Thyroid gland (tissue), 4 donors: Measurements from ENCODE around the gene CENPV. TPM values are rescaled to one million over a fixed set of nuclear protein-coding genes. Genes with fewer than 3 reads are reported as not detected.

Source experiments
- DNase-seq, 2 donors: peaks; one replicate each; pipeline ENCODE4 v3.0.0-alpha.2; 2019
- H3K27ac ChIP-seq, 3 donors: fragments of 200-600 bp; sonication (generic); 1 replicate in 2 of 3; 2 replicates in 1 of 3; pipeline ENCODE4 v1.5.1; 2016 to 2019; ENCODE audit warnings: mild to moderate bottlenecking in 1 of 3, moderate library complexity in 1 of 3
- H3K27me3 ChIP-seq: fragments of 200-600 bp; sonication (generic); one replicate; pipeline ENCODE4 v1.5.1; 2019
- H3K36me3 ChIP-seq, 2 donors: fragments of 200-600 bp; sonication (generic); one replicate each; pipeline ENCODE4 v1.5.1; 2016 to 2019
- H3K4me1 ChIP-seq, 2 donors: fragments of 200-600 bp; sonication (generic); one replicate each; pipeline ENCODE4 v1.5.1; 2017 to 2019
- H3K4me3 ChIP-seq, 3 donors: fragments of 200-600 bp; sonication (generic); replicated peaks in 1 of 3; 1 replicate in 2 of 3; 2 replicates in 1 of 3; pipeline ENCODE4 v1.5.1; 2016; ENCODE audit warnings: mild to moderate bottlenecking in 1 of 3
- H3K9me3 ChIP-seq: fragments of 200-600 bp; sonication (generic); one replicate; pipeline ENCODE4 v1.5.1; 2017
- CTCF ChIP-seq, 6 experiments: fragments of 200-600 bp in 3 of 6; fragments of 450-650 bp in 3 of 6; sonication (generic) in 3 of 6; IDR thresholded peaks; one replicate each; pipeline ENCODE4 v1.5.1; 2016 to 2019; ENCODE audit warnings: antibody characterized with exemption in 6 of 6, mild to moderate bottlenecking in 2 of 6, inconsistent platforms in 1 of 6, moderate library complexity in 1 of 6
- POLR2A ChIP-seq, 2 donors: fragments of 450-650 bp; IDR thresholded peaks; one replicate each; pipeline ENCODE4 v1.6.1; 2017; ENCODE audit warnings: antibody characterized with exemption in 2 of 2, mild to moderate bottlenecking in 2 of 2, moderate library complexity in 1 of 2
- WGBS, 2 donors: methylation state at CpG; one replicate each; pipeline ENCODE4 v1.1.5; 2017; 5-methylcytosine and 5-hydroxymethylcytosine counted together
- intact Hi-C: fragments of 100-400 bp; cut with DNase I; formaldehyde crosslinking; loops from one replicate; pipeline ENCODE4 v1.15.1; 2023
- total RNA-seq, 4 donors: library from RNA; depleted of rRNA; stranded (reverse); fragments of >200 nt; gene quantifications; one replicate each; pipeline ENCODE4 v1.2.3, GENCODE V29; 2016

CENPV gene
- total RNA-seq, 4 donors from 2014 or later, result 4.3 to 16.7 (median 12.8) TPM

GRCh38 chr17:16294560-16294959, 58.7 kb downstream of the CENPV start:
- no peak for TF ChIP-seq CTCF (IDR thresholded peaks at IDR 0.05)
- TF ChIP-seq POLR2A (IDR thresholded peaks at IDR 0.05), result no peak
- intact Hi-C loops, result no loop called here
- Histone ChIP-seq H3K4me3 (no peak overlapping the region), H3K9me3 (no peaks in the 10 kb centered on the region), H3K27ac (no peak overlapping the region), H3K36me3 (no peaks in the 10 kb centered on the region), H3K4me1 (no peaks in the 10 kb centered on the region), H3K27me3 (no peaks in the 10 kb centered on the region)
- 100% methylated on average over 2 of the region's 2 CpGs for WGBS, 2 donors
- no peak for DNase-seq

DNA sequence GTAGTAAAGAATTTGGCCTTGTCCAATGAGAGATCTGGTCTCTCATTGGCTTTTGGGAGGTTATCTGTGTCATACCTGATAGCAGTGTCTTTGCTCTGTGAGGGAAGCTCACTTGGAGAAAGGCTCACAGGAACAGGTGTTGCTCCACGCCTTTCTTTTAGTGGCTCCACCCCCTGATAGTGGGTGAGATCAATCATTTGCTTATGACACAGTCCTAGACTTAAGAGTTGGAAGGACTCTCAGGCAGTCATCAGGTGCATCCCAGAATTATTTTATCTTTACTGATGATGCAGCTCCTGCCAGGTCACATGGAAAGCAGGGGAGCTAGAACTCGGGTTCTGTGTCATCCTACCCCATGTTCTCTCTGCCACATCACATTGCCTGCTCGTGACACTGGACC, 59.3 kb downstream of the CENPV start:
- 100% methylated on average over 3 of the region's 3 CpGs for WGBS, 2 donors
- intact Hi-C loops, result no loop called here
- no peak for TF ChIP-seq POLR2A (IDR thresholded peaks at IDR 0.05)
- no peak for TF ChIP-seq CTCF (IDR thresholded peaks at IDR 0.05)

More for the DNA sequence above, 59.3 kb downstream of the CENPV start:
- no peaks in the 10 kb centered on the region for H3K9me3 ChIP-seq
- H3K36me3 ChIP-seq, result no peaks in the 10 kb centered on the region
- no peaks in the 10 kb centered on the region for H3K27me3 ChIP-seq
- no peak overlapping the region for H3K27ac ChIP-seq
- H3K4me1 ChIP-seq, result no peaks in the 10 kb centered on the region
- H3K4me3 ChIP-seq, result no peak overlapping the region
- DNase-seq, result no peak

Other genes with a start within 250 kb of the CENPV start
- 100 to 1,000 TPM; 141 to 206 (median 204) TPM for gene NCOR1, start 137.9 kb downstream of the CENPV start, total RNA-seq
- 10 to 100 TPM; 48.8 to 96.0 (median 60.9) TPM for gene PIGL, start 136.3 kb downstream of the CENPV start, total RNA-seq
- gene UBB, start 27.6 kb upstream of the CENPV start, total RNA-seq, result 1,000 to 10,000 TPM in 3 of 4 donors, 100 to 1,000 TPM in 1; 917 to 1,584 (median 1,245) TPM
- 10 to 100 TPM in 1 of 4 donors, 1 to 10 TPM in 3; 3.2 to 12.5 (median 6.5) TPM for gene TRPV2, start 62.1 kb upstream of the CENPV start, total RNA-seq
- 10 to 100 TPM in 1 of 4 donors, 1 to 10 TPM in 3; 4.0 to 16.7 (median 7.8) TPM for gene LRRC75A, start 138.7 kb upstream of the CENPV start, total RNA-seq
- gene ZNF287, start 215.7 kb upstream of the CENPV start, total RNA-seq, result 10 to 100 TPM in 3 of 4 donors, 1 to 10 TPM in 1; 9.6 to 17.3 (median 14.6) TPM